Activated CD4-positive, alpha-beta memory T cell treated with anti-CD3 and anti-CD28 coated beads for 36 hours (primary cell): ENCODE results near the gene CRACDL. TPM values are rescaled to one million over a fixed set of nuclear protein-coding genes. Genes with fewer than 3 reads are reported as not detected.

Experiments used
- CTCF ChIA-PET: fragments of 350-600 bp; sonication (Branson Sonifier 250); formaldehyde crosslinking; loops from one replicate; lab custom pipeline; 2021; ENCODE audit warnings: antibody characterized with exemption, inconsistent platforms; lab: Charles Lee
- POLR2A ChIA-PET: fragments of 350-600 bp; sonication (Branson Sonifier 250); formaldehyde crosslinking; loops from one replicate; lab custom pipeline; 2021; ENCODE audit warnings: antibody characterized with exemption; lab: Charles Lee
- DNase-seq: peaks from one replicate; pipeline ENCODE4 v3.0.0-alpha.2; 2020
- H3K27ac Mint-ChIP-seq: one replicate; pipeline ENCODE4 v1.8.0; 2021; ENCODE audit warnings: mixed read lengths
- H3K27me3 Mint-ChIP-seq: one replicate; pipeline ENCODE4 v1.8.0; 2021; ENCODE audit warnings: mixed read lengths
- H3K36me3 Mint-ChIP-seq: one replicate; pipeline ENCODE4 v1.8.0; 2021; ENCODE audit warnings: mixed read lengths
- H3K4me1 Mint-ChIP-seq: one replicate; pipeline ENCODE4 v1.8.0; 2021; ENCODE audit warnings: low read depth, mixed read lengths
- H3K4me3 Mint-ChIP-seq: one replicate; pipeline ENCODE4 v1.8.0; 2021; ENCODE audit warnings: mild to moderate bottlenecking, mixed read lengths
- H3K9me3 Mint-ChIP-seq: one replicate; pipeline ENCODE4 v1.8.0; 2021; ENCODE audit warnings: mixed read lengths
- intact Hi-C: fragments of 100-400 bp; cut with micrococcal nuclease; formaldehyde crosslinking; loops from one replicate; pipeline ENCODE4 v1.15.1; 2023
- total RNA-seq, 2 experiments: library from RNA; stranded (reverse); gene quantifications; one replicate each; pipeline ENCODE4 v1.2.3, GENCODE V29; 2021

Gene CRACDL
- total RNA-seq, 2 experiments from 2014 or later = 0.12 to 0.31 TPM

GRCh38 chr2:98807929-98808328 lies 128.1 kb downstream of the CRACDL start:
- DNase-seq = no peak
- ChIA-PET POLR2A (no interaction called here), CTCF (interaction anchor here (0.8 to 1.0 kb wide), 2 partner anchors 23 to 159 kb away, joined by 3 to 4 read pairs; no protein-coding TSS in a partner anchor)
- H3K27ac Mint-ChIP-seq = no peak overlapping the region
- no peaks in the 10 kb centered on the region for H3K9me3 Mint-ChIP-seq
- no peak overlapping the region for H3K4me3 Mint-ChIP-seq
- peaks cover 9% of the 10 kb centered on the region for H3K4me1 Mint-ChIP-seq
- H3K27me3 Mint-ChIP-seq = no peaks in the 10 kb centered on the region
- intact Hi-C loops = no loop called here
- no peaks in the 10 kb centered on the region for H3K36me3 Mint-ChIP-seq

DNA sequence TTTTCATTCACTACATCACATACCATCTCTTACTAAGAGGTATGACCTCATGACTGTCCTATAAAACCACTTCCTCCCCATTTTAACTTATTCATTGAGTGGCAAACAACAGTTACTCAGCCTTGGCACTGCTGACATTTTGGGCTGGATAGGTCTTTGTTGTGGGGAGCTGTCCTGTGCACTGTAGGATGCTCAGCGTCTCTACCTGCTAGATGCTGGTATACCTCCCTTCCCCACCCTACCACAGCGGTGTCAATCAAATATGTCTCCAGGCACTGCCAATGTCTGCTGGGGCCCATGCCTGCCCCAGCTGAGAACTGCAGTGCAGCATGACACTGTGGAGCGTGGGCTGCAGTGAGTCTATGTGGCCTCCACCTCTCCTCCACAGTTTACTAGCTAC lies 128.8 kb downstream of the CRACDL start:
- intact Hi-C loops = no loop called here
- H3K9me3 Mint-ChIP-seq = no peaks in the 10 kb centered on the region
- POLR2A ChIA-PET = no interaction called here
- H3K27ac Mint-ChIP-seq = no peak overlapping the region
- peak; percentile 43 for DNase-seq
- H3K4me3 Mint-ChIP-seq = no peak overlapping the region
- H3K27me3 Mint-ChIP-seq = no peaks in the 10 kb centered on the region
- CTCF ChIA-PET = interaction anchor here (0.8 to 1.0 kb wide), 2 partner anchors 24 to 158 kb away, joined by 3 to 4 read pairs; no protein-coding TSS in a partner anchor
- no peaks in the 10 kb centered on the region for H3K36me3 Mint-ChIP-seq
- peaks cover 9% of the 10 kb centered on the region for H3K4me1 Mint-ChIP-seq

DNA sequence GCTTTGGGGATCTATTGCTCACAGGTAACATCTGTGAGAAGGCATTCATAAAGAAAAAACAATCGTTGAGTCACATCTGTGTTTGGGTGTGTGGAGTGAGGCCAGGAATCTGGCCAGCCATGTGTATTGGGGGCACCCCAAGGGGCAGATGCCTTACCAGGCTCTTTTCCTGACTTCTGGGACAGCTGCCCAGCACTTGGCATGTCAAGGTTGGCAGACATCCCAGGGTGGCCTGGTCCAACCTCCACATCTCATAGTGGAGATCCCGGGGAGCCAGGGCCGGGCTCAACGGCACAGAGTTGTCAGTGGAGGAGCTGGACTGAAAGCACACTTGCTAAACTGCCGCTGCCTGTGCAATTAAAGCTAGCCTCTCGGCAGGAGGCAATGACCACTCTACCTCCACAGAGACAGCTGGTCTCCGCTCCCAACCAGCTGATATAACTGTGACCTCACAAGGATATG lies 129.8 kb downstream of the CRACDL start:
- Mint-ChIP-seq H3K4me3 (no peak overlapping the region), H3K36me3 (no peaks in the 10 kb centered on the region), H3K27ac (no peak overlapping the region), H3K9me3 (no peaks in the 10 kb centered on the region), H3K27me3 (no peaks in the 10 kb centered on the region), H3K4me1 (peaks cover 9% of the 10 kb centered on the region)
- ChIA-PET CTCF (no interaction called here), POLR2A (interaction anchor here (0.6 kb wide), 1 partner anchor 55 kb away, joined by 3 read pairs; no protein-coding TSS in a partner anchor)
- intact Hi-C loops = no loop called here
- DNase-seq = no peak

GRCh38 chr2:98805412-98806171 lies 130.4 kb downstream of the CRACDL start:
- no peaks in the 10 kb centered on the region for H3K9me3 Mint-ChIP-seq
- no peaks in the 10 kb centered on the region for H3K36me3 Mint-ChIP-seq
- H3K4me3 Mint-ChIP-seq = no peak overlapping the region
- intact Hi-C loops = no loop called here
- H3K27me3 Mint-ChIP-seq = no peaks in the 10 kb centered on the region
- ChIA-PET POLR2A (no interaction called here), CTCF (no interaction called here)
- peaks cover 9% of the 10 kb centered on the region for H3K4me1 Mint-ChIP-seq
- DNase-seq = no peak
- no peak overlapping the region for H3K27ac Mint-ChIP-seq

DNA sequence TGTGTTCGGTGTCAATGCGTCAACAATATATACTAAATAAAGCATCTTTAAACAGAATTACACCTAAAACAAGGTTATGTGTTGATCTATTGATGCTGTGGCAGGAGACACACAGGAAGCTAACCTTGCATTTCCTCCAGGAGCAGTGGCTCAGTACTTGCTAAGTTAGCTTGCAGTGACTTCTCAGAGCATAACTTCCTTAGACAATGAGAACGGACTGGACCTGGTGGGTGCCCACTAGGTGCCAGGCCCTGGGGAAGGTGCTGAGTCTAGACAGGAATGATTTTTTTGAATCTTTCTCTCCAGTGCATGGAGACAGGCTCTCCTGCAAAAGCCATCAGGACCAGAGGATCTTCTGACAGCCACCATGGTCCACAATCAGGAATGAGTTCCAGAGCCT lies 131.3 kb downstream of the CRACDL start:
- intact Hi-C loops = no loop called here
- Mint-ChIP-seq H3K27me3 (no peaks in the 10 kb centered on the region), H3K27ac (no peak overlapping the region), H3K4me3 (no peak overlapping the region), H3K36me3 (no peaks in the 10 kb centered on the region), H3K9me3 (no peaks in the 10 kb centered on the region), H3K4me1 (peaks cover 9% of the 10 kb centered on the region)
- ChIA-PET POLR2A (no interaction called here), CTCF (interaction anchor here (0.9 to 1.5 kb wide), 2 partner anchors 18 to 159 kb away, joined by 3 to 4 read pairs; no protein-coding TSS in a partner anchor)
- no peak for DNase-seq

GRCh38 chr2:98804265-98804650 lies 131.8 kb downstream of the CRACDL start:
- CTCF ChIA-PET = interaction anchor here (0.9 to 1.5 kb wide), 2 partner anchors 18 to 159 kb away, joined by 3 to 4 read pairs; no protein-coding TSS in a partner anchor

DNA sequence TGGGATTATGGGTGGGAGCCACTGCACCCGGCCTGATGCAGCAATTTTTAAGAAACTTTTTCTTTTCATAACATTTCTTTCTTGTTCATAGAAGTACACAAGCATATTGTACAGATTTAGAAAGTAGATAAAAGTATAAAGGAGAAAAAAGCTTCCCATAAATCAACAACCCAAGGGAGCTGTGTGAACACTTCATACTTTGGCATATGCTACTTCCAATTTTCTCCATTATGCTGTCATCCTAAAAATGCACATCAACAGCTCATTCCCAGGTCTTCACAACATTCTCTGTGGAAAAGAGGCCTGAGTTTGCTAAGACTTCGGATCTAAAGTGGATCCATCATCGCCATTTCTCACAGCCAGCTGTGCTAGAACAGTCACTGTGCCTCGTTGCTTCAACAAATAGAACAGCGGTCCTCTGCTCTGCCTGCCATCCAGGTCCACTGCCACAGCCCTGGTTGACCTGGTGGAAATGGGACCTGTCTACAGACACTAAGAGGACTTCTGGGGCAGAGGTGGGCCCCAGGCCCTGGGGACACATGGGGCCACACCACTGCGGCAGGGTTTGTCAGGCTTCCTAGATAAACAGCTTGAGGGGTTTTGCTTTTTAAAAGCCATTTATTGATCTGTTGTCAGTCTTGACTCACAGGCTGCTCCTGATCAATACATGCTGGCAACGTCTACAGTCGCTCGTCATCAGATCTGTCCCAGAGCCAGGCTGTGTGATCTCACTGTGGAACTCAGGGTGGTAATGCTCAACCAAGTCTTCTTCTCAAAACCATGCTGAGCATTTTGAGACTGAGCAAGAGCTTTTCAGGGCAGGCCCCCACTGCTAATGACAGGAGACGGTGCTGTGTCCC lies 132.4 kb downstream of the CRACDL start:
- peaks cover 9% of the 10 kb centered on the region for H3K4me1 Mint-ChIP-seq
- H3K27ac Mint-ChIP-seq = no peak overlapping the region
- H3K4me3 Mint-ChIP-seq = no peak overlapping the region
- intact Hi-C loops = no loop called here
- no peaks in the 10 kb centered on the region for H3K9me3 Mint-ChIP-seq
- H3K27me3 Mint-ChIP-seq = no peaks in the 10 kb centered on the region
- no peaks in the 10 kb centered on the region for H3K36me3 Mint-ChIP-seq
- ChIA-PET CTCF (interaction anchor here (0.9 to 1.5 kb wide), 2 partner anchors 19 to 158 kb away, joined by 3 to 4 read pairs; no protein-coding TSS in a partner anchor), POLR2A (no interaction called here)
- DNase-seq = no peak

More at GRCh38 chr2:98804265-98804650, 131.8 kb downstream of the CRACDL start:
- H3K27me3 Mint-ChIP-seq = no peaks in the 10 kb centered on the region
- H3K4me3 Mint-ChIP-seq = no peak overlapping the region
- no peaks in the 10 kb centered on the region for H3K9me3 Mint-ChIP-seq
- H3K27ac Mint-ChIP-seq = no peak overlapping the region
- H3K4me1 Mint-ChIP-seq = peaks cover 9% of the 10 kb centered on the region
- intact Hi-C loops = no loop called here
- POLR2A ChIA-PET = no interaction called here
- no peaks in the 10 kb centered on the region for H3K36me3 Mint-ChIP-seq
- DNase-seq = no peak

DNA sequence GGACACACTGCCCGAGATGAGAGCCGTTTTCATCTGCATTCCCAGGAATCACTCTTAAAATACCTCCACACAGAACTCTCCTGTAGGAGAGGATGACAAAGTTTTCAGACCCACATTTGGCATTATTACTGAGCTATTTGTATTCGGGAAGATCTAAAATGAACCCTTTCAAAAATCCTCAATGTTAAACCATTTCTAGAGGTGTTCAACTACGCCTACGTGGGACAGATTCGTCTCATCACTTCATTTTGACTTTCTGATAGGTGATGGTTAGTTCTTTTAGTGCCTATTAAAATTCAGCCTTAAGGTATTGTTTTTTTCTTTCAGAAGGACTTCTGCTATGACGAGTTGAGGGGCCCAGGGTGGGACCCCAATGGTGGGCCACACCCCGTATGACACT lies 133.7 kb downstream of the CRACDL start:
- peaks cover 6% of the 10 kb centered on the region for H3K4me1 Mint-ChIP-seq
- POLR2A ChIA-PET = no interaction called here
- H3K27me3 Mint-ChIP-seq = no peaks in the 10 kb centered on the region
- CTCF ChIA-PET = no interaction called here
- no peaks in the 10 kb centered on the region for H3K9me3 Mint-ChIP-seq
- no peak overlapping the region for H3K27ac Mint-ChIP-seq
- no peak overlapping the region for H3K4me3 Mint-ChIP-seq
- no peaks in the 10 kb centered on the region for H3K36me3 Mint-ChIP-seq
- intact Hi-C loops = no loop called here
- DNase-seq = no peak

- H3K4me1 Mint-ChIP-seq = peaks cover 2% of the 10 kb centered on the region
- intact Hi-C loops = no loop called here
- no peaks in the 10 kb centered on the region for H3K9me3 Mint-ChIP-seq
- no peaks in the 10 kb centered on the region for H3K27me3 Mint-ChIP-seq
- CTCF ChIA-PET = no interaction called here
- no peak overlapping the region for H3K27ac Mint-ChIP-seq
- H3K36me3 Mint-ChIP-seq = no peaks in the 10 kb centered on the region
- no peak for DNase-seq
- POLR2A ChIA-PET = no interaction called here
- no peak overlapping the region for H3K4me3 Mint-ChIP-seq
Observed at GRCh38 chr2:98801921-98802321, 134.1 kb downstream of the CRACDL start.

GRCh38 chr2:98801286-98801685 lies 134.7 kb downstream of the CRACDL start:
- ChIA-PET POLR2A (no interaction called here), CTCF (interaction anchor here (1.1 kb wide), 1 partner anchor 22 kb away, joined by 3 read pairs; no protein-coding TSS in a partner anchor)
- H3K4me1 Mint-ChIP-seq = no peaks in the 10 kb centered on the region
- no peak overlapping the region for H3K27ac Mint-ChIP-seq
- intact Hi-C loops = no loop called here
- no peak for DNase-seq
- no peaks in the 10 kb centered on the region for H3K36me3 Mint-ChIP-seq
- no peaks in the 10 kb centered on the region for H3K9me3 Mint-ChIP-seq
- no peaks in the 10 kb centered on the region for H3K27me3 Mint-ChIP-seq
- H3K4me3 Mint-ChIP-seq = no peak overlapping the region

DNA sequence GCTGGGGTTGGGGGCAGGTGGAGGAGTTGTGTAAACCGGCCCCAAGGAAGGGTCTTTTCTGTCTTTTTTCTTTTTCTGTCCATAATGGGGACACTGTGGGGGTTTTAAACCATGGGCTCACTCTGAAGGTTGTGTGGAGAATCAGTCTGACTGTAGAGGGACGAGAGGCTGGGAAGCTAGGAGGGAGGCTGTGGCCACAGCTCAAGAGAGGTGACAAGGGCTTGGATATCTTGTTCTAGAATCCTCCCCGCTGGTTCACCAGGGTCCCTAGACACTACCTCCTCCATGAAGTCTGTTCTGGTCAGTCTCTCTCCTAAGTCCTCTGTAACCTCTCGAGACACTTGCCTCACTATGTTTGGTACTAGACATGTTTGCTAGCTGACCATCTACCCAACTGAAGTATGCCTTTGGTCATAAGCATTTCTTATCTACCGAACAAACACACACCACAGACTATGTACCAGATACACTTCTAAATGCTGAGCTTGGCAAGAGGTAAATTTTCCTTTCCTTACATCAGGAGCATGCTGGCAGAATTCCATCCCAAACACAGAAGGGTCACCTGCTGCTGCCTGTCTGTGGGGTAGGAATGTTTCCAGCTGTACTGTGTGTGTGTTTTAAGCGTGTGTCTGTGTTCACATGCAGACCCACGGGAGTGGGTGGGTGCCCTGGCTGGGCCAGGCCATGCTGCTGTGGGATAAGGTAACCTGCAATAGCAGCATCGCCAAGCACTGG lies 135.5 kb downstream of the CRACDL start:
- POLR2A ChIA-PET = no interaction called here
- Mint-ChIP-seq H3K4me3 (no peak overlapping the region), H3K4me1 (no peaks in the 10 kb centered on the region), H3K9me3 (no peaks in the 10 kb centered on the region), H3K27me3 (no peaks in the 10 kb centered on the region), H3K27ac (no peak overlapping the region), H3K36me3 (no peaks in the 10 kb centered on the region)
- CTCF ChIA-PET = interaction anchor here (0.6 to 1.1 kb wide), 2 partner anchors 23 to 1860 kb away, joined by 3 read pairs; no protein-coding TSS in a partner anchor
- DNase-seq = no peak
- intact Hi-C loops = no loop called here
